ENCODE results near the gene SLC39A12. TPM values are rescaled to one million over a fixed set of nuclear protein-coding genes. Genes with fewer than 3 reads are reported as not detected.

Gene SLC39A12
- total RNA-seq, 1 experiment from 2014 or later: not detected

DNA sequence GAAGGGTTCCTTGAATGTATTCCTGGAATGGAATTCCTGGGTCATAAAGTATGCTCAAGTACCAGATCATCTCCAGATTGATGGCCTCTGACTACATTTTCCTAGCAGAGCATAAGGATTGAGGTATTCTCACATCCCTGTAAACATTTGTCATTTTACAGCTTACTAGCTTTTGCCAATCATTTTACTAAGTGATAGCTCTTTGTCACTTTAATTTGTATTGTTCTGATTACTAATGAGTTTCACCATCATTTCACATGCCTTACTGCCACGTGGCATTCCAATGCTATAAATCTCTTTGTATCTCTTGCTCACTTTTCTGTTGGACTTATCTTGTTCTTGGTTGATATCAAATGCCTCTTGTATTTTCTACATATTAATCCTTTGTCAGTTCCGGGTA lies 119.9 kb downstream of the SLC39A12 start:
- H3K27ac Mint-ChIP-seq: no peak overlapping the region
- peaks cover 9% of the 10 kb centered on the region for H3K9me3 Mint-ChIP-seq

DNA sequence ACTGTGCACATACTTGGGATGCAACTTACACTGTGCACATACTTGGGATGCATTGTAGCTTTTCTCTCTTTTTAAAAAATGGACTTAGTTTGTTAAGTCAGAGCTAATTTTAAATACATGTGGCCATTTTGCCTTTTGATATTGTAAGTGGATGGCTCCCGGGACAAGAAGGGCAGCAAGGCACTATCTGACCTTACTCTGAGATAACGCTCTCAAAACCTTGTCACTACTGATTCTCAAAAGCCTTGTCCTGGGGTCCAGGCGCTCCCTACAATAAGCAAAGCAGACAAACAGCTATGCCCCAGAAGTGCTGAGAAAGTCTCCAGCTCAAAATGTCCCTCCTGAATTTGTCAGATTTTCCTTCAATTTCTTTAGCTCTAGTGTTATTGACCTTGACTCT lies 121.6 kb downstream of the SLC39A12 start:
- POLR2A ChIA-PET: interaction anchor here (0.7 kb wide), 1 partner anchor 863 kb away, joined by 4 read pairs; no protein-coding TSS in a partner anchor
- ATAC-seq (no peak), DNase-seq (ENCODE audit: low spot score) (no peak)
- Mint-ChIP-seq H3K4me1 (peaks cover 10% of the 10 kb centered on the region), H3K27me3 (ENCODE audit: low read depth) (no peaks in the 10 kb centered on the region), H3K9me3 (peaks cover 9% of the 10 kb centered on the region), H3K4me3 (no peak overlapping the region), H3K36me3 (no peaks in the 10 kb centered on the region), H3K27ac (no peak overlapping the region)
- CTCF ChIA-PET: interaction anchor here (0.7 kb wide), 1 partner anchor 143 kb away, joined by 3 read pairs; no protein-coding TSS in a partner anchor
- TF ChIP-seq, protein P1, sequence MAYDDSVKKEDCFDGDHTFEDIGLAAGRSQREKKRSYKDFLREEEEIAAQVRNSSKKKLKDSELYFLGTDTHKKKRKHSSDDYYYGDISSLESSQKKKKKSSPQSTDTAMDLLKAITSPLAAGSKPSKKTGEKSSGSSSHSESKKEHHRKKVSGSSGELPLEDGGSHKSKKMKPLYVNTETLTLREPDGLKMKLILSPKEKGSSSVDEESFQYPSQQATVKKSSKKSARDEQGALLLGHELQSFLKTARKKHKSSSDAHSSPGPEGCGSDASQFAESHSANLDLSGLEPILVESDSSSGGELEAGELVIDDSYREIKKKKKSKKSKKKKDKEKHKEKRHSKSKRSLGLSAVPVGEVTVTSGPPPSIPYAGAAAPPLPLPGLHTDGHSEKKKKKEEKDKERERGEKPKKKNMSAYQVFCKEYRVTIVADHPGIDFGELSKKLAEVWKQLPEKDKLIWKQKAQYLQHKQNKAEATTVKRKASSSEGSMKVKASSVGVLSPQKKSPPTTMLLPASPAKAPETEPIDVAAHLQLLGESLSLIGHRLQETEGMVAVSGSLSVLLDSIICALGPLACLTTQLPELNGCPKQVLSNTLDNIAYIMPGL (CRISPR knock-in tag; IDR thresholded peaks at IDR 0.05): no peak
- TF ChIP-seq OVOL2 (CRISPR knock-in tag; IDR thresholded peaks at IDR 0.05; ENCODE audit: borderline replicate concordance) (no peak), IRF2 (CRISPR knock-in tag; IDR thresholded peaks at IDR 0.05; ENCODE audit: borderline replicate concordance, low read depth) (no peak), SOX15 (CRISPR knock-in tag; IDR thresholded peaks at IDR 0.05) (no peak), ATF1 (CRISPR knock-in tag; IDR thresholded peaks at IDR 0.05) (no peak), TEAD4 (CRISPR knock-in tag; IDR thresholded peaks at IDR 0.05) (no peak), ZNF423 (CRISPR knock-in tag; IDR thresholded peaks at IDR 0.05) (no peak), MYBL2 (CRISPR knock-in tag; IDR thresholded peaks at IDR 0.05) (no peak)
- TF ChIP-seq, protein P2, sequence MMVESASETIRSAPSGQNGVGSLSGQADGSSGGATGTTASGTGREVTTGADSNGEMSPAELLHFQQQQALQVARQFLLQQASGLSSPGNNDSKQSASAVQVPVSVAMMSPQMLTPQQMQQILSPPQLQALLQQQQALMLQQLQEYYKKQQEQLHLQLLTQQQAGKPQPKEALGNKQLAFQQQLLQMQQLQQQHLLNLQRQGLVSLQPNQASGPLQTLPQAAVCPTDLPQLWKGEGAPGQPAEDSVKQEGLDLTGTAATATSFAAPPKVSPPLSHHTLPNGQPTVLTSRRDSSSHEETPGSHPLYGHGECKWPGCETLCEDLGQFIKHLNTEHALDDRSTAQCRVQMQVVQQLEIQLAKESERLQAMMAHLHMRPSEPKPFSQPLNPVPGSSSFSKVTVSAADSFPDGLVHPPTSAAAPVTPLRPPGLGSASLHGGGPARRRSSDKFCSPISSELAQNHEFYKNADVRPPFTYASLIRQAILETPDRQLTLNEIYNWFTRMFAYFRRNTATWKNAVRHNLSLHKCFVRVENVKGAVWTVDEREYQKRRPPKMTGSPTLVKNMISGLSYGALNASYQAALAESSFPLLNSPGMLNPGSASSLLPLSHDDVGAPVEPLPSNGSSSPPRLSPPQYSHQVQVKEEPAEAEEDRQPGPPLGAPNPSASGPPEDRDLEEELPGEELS (CRISPR knock-in tag; IDR thresholded peaks at IDR 0.05): no peak
- TF ChIP-seq, protein P3, sequence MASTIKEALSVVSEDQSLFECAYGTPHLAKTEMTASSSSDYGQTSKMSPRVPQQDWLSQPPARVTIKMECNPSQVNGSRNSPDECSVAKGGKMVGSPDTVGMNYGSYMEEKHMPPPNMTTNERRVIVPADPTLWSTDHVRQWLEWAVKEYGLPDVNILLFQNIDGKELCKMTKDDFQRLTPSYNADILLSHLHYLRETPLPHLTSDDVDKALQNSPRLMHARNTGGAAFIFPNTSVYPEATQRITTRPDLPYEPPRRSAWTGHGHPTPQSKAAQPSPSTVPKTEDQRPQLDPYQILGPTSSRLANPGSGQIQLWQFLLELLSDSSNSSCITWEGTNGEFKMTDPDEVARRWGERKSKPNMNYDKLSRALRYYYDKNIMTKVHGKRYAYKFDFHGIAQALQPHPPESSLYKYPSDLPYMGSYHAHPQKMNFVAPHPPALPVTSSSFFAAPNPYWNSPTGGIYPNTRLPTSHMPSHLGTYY (CRISPR knock-in tag; IDR thresholded peaks at IDR 0.05): no peak
- TF ChIP-seq, protein P4, sequence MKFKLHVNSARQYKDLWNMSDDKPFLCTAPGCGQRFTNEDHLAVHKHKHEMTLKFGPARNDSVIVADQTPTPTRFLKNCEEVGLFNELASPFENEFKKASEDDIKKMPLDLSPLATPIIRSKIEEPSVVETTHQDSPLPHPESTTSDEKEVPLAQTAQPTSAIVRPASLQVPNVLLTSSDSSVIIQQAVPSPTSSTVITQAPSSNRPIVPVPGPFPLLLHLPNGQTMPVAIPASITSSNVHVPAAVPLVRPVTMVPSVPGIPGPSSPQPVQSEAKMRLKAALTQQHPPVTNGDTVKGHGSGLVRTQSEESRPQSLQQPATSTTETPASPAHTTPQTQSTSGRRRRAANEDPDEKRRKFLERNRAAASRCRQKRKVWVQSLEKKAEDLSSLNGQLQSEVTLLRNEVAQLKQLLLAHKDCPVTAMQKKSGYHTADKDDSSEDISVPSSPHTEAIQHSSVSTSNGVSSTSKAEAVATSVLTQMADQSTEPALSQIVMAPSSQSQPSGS (CRISPR knock-in tag; IDR thresholded peaks at IDR 0.05; ENCODE audit: borderline replicate concordance, low read depth): no peak
- TF ChIP-seq, protein P5, sequence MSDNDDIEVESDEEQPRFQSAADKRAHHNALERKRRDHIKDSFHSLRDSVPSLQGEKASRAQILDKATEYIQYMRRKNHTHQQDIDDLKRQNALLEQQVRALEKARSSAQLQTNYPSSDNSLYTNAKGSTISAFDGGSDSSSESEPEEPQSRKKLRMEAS (CRISPR knock-in tag; IDR thresholded peaks at IDR 0.05): no peak

More for the DNA sequence above, 119.9 kb downstream of the SLC39A12 start:
- Mint-ChIP-seq H3K4me3 (no peak overlapping the region), H3K4me1 (peaks cover 3% of the 10 kb centered on the region), H3K36me3 (no peaks in the 10 kb centered on the region), H3K27me3 (ENCODE audit: low read depth) (no peaks in the 10 kb centered on the region)
- POLR2A ChIA-PET: no interaction called here
- DNase-seq (ENCODE audit: low spot score) (no peak), ATAC-seq (no peak)
- CTCF ChIA-PET: no interaction called here
- TF ChIP-seq ZNF396 (CRISPR knock-in tag; IDR thresholded peaks at IDR 0.05; ENCODE audit: borderline replicate concordance) (no peak), IRF2 (CRISPR knock-in tag; IDR thresholded peaks at IDR 0.05; ENCODE audit: borderline replicate concordance, low read depth) (no peak), ZNF671 (CRISPR knock-in tag; IDR thresholded peaks at IDR 0.05) (no peak), ESRRA (CRISPR knock-in tag; IDR thresholded peaks at IDR 0.05; ENCODE audit: borderline replicate concordance) (no peak), ZNF423 (CRISPR knock-in tag; IDR thresholded peaks at IDR 0.05) (no peak)
- TF ChIP-seq, protein P6, sequence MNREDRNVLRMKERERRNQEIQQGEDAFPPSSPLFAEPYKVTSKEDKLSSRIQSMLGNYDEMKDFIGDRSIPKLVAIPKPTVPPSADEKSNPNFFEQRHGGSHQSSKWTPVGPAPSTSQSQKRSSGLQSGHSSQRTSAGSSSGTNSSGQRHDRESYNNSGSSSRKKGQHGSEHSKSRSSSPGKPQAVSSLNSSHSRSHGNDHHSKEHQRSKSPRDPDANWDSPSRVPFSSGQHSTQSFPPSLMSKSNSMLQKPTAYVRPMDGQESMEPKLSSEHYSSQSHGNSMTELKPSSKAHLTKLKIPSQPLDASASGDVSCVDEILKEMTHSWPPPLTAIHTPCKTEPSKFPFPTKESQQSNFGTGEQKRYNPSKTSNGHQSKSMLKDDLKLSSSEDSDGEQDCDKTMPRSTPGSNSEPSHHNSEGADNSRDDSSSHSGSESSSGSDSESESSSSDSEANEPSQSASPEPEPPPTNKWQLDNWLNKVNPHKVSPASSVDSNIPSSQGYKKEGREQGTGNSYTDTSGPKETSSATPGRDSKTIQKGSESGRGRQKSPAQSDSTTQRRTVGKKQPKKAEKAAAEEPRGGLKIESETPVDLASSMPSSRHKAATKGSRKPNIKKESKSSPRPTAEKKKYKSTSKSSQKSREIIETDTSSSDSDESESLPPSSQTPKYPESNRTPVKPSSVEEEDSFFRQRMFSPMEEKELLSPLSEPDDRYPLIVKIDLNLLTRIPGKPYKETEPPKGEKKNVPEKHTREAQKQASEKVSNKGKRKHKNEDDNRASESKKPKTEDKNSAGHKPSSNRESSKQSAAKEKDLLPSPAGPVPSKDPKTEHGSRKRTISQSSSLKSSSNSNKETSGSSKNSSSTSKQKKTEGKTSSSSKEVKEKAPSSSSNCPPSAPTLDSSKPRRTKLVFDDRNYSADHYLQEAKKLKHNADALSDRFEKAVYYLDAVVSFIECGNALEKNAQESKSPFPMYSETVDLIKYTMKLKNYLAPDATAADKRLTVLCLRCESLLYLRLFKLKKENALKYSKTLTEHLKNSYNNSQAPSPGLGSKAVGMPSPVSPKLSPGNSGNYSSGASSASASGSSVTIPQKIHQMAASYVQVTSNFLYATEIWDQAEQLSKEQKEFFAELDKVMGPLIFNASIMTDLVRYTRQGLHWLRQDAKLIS (CRISPR knock-in tag; IDR thresholded peaks at IDR 0.05; ENCODE audit: borderline replicate concordance): no peak
- TF ChIP-seq, protein P7, sequence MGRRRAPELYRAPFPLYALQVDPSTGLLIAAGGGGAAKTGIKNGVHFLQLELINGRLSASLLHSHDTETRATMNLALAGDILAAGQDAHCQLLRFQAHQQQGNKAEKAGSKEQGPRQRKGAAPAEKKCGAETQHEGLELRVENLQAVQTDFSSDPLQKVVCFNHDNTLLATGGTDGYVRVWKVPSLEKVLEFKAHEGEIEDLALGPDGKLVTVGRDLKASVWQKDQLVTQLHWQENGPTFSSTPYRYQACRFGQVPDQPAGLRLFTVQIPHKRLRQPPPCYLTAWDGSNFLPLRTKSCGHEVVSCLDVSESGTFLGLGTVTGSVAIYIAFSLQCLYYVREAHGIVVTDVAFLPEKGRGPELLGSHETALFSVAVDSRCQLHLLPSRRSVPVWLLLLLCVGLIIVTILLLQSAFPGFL (CRISPR knock-in tag; IDR thresholded peaks at IDR 0.05; ENCODE audit: borderline replicate concordance): no peak
- TF ChIP-seq, protein P8, sequence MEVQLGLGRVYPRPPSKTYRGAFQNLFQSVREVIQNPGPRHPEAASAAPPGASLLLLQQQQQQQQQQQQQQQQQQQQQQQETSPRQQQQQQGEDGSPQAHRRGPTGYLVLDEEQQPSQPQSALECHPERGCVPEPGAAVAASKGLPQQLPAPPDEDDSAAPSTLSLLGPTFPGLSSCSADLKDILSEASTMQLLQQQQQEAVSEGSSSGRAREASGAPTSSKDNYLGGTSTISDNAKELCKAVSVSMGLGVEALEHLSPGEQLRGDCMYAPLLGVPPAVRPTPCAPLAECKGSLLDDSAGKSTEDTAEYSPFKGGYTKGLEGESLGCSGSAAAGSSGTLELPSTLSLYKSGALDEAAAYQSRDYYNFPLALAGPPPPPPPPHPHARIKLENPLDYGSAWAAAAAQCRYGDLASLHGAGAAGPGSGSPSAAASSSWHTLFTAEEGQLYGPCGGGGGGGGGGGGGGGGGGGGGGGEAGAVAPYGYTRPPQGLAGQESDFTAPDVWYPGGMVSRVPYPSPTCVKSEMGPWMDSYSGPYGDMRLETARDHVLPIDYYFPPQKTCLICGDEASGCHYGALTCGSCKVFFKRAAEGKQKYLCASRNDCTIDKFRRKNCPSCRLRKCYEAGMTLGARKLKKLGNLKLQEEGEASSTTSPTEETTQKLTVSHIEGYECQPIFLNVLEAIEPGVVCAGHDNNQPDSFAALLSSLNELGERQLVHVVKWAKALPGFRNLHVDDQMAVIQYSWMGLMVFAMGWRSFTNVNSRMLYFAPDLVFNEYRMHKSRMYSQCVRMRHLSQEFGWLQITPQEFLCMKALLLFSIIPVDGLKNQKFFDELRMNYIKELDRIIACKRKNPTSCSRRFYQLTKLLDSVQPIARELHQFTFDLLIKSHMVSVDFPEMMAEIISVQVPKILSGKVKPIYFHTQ (CRISPR knock-in tag; IDR thresholded peaks at IDR 0.05): no peak
